HG03571 (cell line): Measurements from ENCODE around the gene JAKMIP1.

ENCODE experiments used
- ATAC-seq: cut with Tn5 transposase; IDR thresholded peaks from one replicate; pipeline ENCODE4 v1.9.1; 2021; ENCODE audit not compliant: unreplicated experiment

Gene JAKMIP1

GRCh38 chr4:6071191-6071958 is 129.0 kb downstream of the JAKMIP1 start:
- no peak for ATAC-seq

GRCh38 chr4:6069845-6070709 is 130.3 kb downstream of the JAKMIP1 start:
- no peak for ATAC-seq

DNA sequence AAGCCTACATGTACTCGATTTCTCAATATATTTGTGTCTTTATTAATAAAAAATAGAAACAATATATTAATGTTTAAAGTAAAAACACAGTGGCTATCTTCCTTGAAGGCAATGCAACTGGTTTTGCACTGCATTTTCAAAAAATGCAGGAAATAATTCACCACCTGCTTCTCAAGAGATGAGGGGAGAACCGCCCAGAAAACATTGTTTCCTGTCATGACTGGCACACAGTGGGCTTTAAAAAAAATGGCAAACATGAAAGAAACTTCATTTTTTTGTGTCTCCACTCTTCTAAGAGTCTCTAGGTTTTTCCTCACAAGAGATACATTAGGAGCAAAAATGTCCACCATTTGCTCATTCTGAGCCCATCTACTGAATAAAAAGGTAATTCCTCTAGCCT is 131.4 kb downstream of the JAKMIP1 start:
- no peak for ATAC-seq

DNA sequence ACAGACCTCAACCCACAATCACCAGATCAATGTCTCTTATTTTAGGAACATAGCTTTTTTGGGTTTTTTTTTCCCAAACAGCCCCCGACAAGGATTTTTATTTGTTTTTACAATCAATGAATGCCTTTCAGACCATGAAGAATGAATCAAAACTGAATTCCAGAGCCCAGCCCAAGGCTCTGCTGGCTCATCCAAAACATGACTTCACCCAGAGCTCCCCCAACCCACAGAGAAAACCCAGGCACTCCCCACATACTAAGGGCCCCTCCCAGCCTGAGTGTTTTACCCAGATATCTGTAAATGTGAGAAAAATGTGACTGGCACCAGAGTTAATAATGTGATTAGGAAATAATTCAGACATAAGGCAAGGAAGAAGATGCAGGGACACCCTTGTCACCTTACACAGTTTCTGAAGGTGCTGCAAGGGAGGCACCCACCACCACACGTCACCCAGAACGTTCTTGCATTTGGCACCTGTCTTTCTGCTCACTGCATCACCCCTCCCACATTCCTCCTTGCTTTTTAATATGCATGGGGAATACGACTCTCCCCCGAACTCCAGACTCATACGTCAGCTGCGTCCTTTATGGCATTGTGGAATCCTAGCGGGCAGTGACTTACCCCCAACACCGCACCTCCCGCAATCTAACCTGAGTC is 134.3 kb downstream of the JAKMIP1 start:
- no peak for ATAC-seq

DNA sequence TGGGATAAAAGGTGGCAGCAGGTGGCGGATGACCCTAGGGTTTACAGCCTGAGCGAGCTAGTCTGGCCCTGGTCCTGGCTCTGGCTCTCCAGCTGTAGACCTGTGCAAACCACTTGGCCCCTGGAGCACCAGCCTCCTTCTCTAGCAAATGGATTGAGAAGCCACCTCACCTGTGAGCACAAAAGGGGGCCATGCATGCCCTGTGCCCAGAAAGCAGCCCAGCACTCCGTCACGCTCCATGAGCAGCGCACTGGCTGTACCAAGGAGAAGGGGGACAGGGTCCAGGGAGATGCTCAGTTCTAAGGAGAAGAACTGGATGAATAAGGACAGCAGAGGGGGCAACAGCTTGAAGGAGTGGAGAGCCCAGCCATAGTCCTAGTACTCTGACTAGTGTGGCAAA is 135.2 kb downstream of the JAKMIP1 start:
- no peak for ATAC-seq

GRCh38 chr4:6064383-6064782 is 136.0 kb downstream of the JAKMIP1 start:
- no peak for ATAC-seq

DNA sequence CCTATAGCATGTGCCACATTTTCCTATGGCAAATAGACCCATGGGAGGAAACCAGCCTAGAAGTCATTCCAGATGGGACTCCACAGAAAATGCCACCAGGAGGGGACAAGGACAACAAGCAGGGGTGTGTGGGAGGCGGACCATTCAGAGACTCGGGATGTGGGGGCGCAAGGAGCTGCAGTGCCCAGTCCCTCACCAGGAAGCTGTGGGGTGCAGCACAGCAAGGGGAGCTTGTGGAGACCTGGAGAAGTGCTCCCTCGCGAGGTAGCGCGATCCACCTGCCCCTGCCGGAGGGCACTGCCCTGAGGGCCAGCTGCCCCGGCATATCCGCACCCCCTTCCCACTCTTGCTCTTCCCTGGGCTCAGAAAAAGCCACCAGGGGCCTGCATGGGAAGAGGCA is 136.7 kb downstream of the JAKMIP1 start:
- no peak for ATAC-seq

GRCh38 chr4:6062133-6062532 is 138.2 kb downstream of the JAKMIP1 start:
- ATAC-seq, result no peak

- no peak for ATAC-seq
These were observed 141.0 kb downstream of the JAKMIP1 start for GRCh38 chr4:6059375-6059805.

- no peak for ATAC-seq
These were observed 141.6 kb downstream of the JAKMIP1 start for GRCh38 chr4:6058531-6059374.

- ATAC-seq, result no peak
These were observed 143.2 kb downstream of the JAKMIP1 start for GRCh38 chr4:6056976-6057766.

- ATAC-seq, result no peak
These were observed 144.9 kb downstream of the JAKMIP1 start for GRCh38 chr4:6055436-6055835.

GRCh38 chr4:6055030-6055429 is 145.3 kb downstream of the JAKMIP1 start:
- ATAC-seq, result no peak

GRCh38 chr4:6054162-6054922 is 146.0 kb downstream of the JAKMIP1 start:
- no peak for ATAC-seq

- ATAC-seq, result no peak
These were observed 147.7 kb downstream of the JAKMIP1 start for GRCh38 chr4:6052679-6053078.

DNA sequence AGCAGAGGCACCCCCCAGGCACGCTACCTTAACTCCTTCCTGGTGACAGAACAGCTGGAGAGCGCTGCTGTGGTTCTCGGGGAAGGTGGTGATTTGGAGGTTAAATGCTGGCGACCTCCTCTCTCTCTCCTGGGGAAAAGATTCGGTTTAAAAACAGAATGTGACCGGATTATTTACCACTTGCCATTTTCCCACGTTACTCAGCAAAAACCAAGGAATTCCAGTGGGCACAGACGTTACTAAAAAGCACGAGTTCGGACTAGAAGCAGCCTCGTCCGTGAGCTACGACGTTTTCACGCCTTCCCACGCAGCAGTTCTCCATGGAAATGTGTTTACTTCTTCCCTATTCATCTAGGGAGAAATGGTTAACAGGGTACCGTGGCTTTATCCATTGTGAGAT is 149.8 kb downstream of the JAKMIP1 start:
- no peak for ATAC-seq

GRCh38 chr4:6049985-6050384 is 150.4 kb downstream of the JAKMIP1 start:
- no peak for ATAC-seq

DNA sequence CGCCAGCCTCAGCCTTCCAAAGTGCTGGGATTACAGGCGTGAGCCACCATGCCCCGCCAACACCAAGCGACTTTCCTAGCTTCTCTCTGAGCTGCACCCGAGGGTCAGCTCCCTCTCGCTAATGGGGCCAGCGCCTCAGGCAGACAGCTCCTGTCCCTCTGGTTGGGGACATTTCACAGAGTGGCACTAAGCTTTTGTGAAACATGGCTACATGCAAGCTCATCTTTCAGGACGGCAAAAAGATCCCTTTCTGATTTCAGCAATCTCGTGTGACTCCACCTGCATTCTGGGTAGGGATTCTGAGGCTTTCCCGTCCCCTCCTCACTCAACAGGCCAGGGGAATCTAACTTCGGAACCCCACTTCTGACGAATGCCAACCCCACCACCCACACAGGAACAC is 151.1 kb downstream of the JAKMIP1 start:
- ATAC-seq, result no peak

DNA sequence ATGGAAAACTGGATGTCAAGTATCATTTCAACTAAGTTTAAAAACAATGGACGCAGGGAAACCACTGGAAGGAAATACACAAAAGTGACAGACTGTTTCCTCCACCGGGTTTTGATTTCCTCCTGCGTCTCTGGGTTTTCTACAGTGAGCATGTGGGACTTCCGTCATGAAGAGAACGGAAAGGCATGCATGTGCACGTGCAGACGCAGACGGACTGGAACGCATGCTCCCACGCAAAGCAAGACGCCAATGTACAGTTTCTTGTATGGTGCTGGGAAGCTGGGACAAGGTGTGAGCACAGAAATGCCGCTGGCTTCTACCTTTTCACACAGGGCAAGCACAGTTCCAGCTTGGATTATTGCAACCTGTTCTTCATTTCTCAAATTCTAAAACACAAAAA is 151.8 kb downstream of the JAKMIP1 start:
- no peak for ATAC-seq
